ENCODE results near the gene AREG. TPM values are rescaled to one million over a fixed set of nuclear protein-coding genes. Genes with fewer than 3 reads are reported as not detected.

Gene AREG
- total RNA-seq, 1 donor from 2014 or later = not detected

DNA sequence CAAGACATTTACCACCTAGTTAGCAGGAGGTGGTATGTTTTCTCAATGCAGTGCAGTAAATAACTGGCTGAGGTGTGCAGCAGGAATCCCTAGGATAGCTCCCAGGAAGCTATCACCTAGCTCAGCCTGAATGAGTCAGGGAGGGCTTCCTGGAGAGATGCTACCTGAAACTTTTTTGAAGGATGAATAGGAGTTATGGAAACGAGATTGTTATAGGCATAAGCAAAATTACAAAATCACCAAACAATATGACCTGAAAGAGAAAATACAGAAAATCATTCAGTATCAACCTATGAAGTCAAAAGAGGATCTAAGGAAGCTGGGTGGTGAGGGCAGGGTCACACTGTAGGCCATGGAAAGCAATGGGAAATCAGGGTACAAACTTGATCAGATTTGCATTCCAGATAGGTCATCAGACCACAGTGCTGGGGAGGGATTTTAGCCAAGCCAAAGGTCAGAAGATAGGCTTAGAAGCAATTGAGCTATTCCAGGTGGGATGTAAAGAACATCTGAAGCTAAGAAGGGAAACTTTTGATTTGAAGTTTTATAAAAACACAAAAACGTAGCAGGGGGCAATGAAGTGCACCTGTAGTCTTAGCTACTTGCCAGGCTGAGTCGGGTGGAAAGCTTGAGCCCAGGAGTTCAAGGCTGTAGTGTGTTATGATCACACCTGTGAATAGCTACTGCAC, 11.3 kb downstream of the AREG start:
- no peaks in the 10 kb centered on the region for H3K27me3 Mint-ChIP-seq (ENCODE audit: unreplicated experiment)
- no peaks in the 10 kb centered on the region for H3K36me3 Mint-ChIP-seq (ENCODE audit: unreplicated experiment)

GRCh38 chr4:74456849-74457395, 12.0 kb downstream of the AREG start:
- Mint-ChIP-seq H3K27ac (ENCODE audit: unreplicated experiment) (no peak overlapping the region), H3K27me3 (ENCODE audit: unreplicated experiment) (no peaks in the 10 kb centered on the region), H3K4me1 (ENCODE audit: low read depth, unreplicated experiment) (no peaks in the 10 kb centered on the region), H3K9me3 (ENCODE audit: unreplicated experiment) (no peaks in the 10 kb centered on the region), H3K4me3 (ENCODE audit: unreplicated experiment) (no peak overlapping the region), H3K36me3 (ENCODE audit: unreplicated experiment) (no peaks in the 10 kb centered on the region)
- TF ChIP-seq, protein P1, sequence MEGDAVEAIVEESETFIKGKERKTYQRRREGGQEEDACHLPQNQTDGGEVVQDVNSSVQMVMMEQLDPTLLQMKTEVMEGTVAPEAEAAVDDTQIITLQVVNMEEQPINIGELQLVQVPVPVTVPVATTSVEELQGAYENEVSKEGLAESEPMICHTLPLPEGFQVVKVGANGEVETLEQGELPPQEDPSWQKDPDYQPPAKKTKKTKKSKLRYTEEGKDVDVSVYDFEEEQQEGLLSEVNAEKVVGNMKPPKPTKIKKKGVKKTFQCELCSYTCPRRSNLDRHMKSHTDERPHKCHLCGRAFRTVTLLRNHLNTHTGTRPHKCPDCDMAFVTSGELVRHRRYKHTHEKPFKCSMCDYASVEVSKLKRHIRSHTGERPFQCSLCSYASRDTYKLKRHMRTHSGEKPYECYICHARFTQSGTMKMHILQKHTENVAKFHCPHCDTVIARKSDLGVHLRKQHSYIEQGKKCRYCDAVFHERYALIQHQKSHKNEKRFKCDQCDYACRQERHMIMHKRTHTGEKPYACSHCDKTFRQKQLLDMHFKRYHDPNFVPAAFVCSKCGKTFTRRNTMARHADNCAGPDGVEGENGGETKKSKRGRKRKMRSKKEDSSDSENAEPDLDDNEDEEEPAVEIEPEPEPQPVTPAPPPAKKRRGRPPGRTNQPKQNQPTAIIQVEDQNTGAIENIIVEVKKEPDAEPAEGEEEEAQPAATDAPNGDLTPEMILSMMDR (IDR thresholded peaks at IDR 0.05; ENCODE audit: partially characterized antibody, unreplicated experiment) = no peak
- DNase-seq = no peak

More for the DNA sequence above, 11.3 kb downstream of the AREG start:
- H3K4me3 Mint-ChIP-seq (ENCODE audit: unreplicated experiment) = no peak overlapping the region
- no peaks in the 10 kb centered on the region for H3K4me1 Mint-ChIP-seq (ENCODE audit: low read depth, unreplicated experiment)
- no peak overlapping the region for H3K27ac Mint-ChIP-seq (ENCODE audit: unreplicated experiment)
- DNase-seq = no peak
- no peaks in the 10 kb centered on the region for H3K9me3 Mint-ChIP-seq (ENCODE audit: unreplicated experiment)
- TF ChIP-seq, protein P1 (IDR thresholded peaks at IDR 0.05; ENCODE audit: partially characterized antibody, unreplicated experiment) = no peak

- no peaks in the 10 kb centered on the region for H3K27me3 Mint-ChIP-seq (ENCODE audit: unreplicated experiment)
- no peak for DNase-seq
- no peak overlapping the region for H3K27ac Mint-ChIP-seq (ENCODE audit: unreplicated experiment)
- TF ChIP-seq, protein P1 (IDR thresholded peaks at IDR 0.05; ENCODE audit: partially characterized antibody, unreplicated experiment) = no peak
- no peaks in the 10 kb centered on the region for H3K4me1 Mint-ChIP-seq (ENCODE audit: low read depth, unreplicated experiment)
- H3K4me3 Mint-ChIP-seq (ENCODE audit: unreplicated experiment) = no peak overlapping the region
- H3K9me3 Mint-ChIP-seq (ENCODE audit: unreplicated experiment) = no peaks in the 10 kb centered on the region
- H3K36me3 Mint-ChIP-seq (ENCODE audit: unreplicated experiment) = no peaks in the 10 kb centered on the region
Observed at GRCh38 chr4:74460833-74461232, 15.9 kb downstream of the AREG start.

DNA sequence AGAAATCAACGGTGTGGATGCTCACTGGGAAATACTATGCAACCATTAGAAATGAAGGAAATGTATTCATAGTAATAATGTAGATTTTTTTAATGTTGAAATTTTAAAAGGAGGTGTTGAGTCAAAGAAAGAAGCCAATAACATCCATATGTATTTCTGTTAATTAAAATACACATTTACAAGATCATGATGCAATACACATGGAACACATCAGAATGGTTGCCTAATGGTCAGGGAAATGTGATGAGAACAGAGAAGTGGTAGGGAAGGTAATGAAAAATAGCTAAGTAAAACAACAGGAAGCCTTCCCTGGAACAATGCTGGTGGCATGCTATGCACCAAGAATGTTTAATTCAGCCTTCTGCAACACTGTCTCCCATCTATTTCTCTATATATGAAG, 18.2 kb downstream of the AREG start:
- DNase-seq = no peak
- TF ChIP-seq, protein P1 (IDR thresholded peaks at IDR 0.05; ENCODE audit: partially characterized antibody, unreplicated experiment) = no peak
- Mint-ChIP-seq H3K36me3 (ENCODE audit: unreplicated experiment) (no peaks in the 10 kb centered on the region), H3K27me3 (ENCODE audit: unreplicated experiment) (no peaks in the 10 kb centered on the region), H3K27ac (ENCODE audit: unreplicated experiment) (no peak overlapping the region), H3K9me3 (ENCODE audit: unreplicated experiment) (no peaks in the 10 kb centered on the region), H3K4me1 (ENCODE audit: low read depth, unreplicated experiment) (no peaks in the 10 kb centered on the region), H3K4me3 (ENCODE audit: unreplicated experiment) (no peak overlapping the region)

- H3K4me3 Mint-ChIP-seq (ENCODE audit: unreplicated experiment) = no peak overlapping the region
- TF ChIP-seq, protein P1 (IDR thresholded peaks at IDR 0.05; ENCODE audit: partially characterized antibody, unreplicated experiment) = no peak
- no peak overlapping the region for H3K27ac Mint-ChIP-seq (ENCODE audit: unreplicated experiment)
- H3K36me3 Mint-ChIP-seq (ENCODE audit: unreplicated experiment) = no peaks in the 10 kb centered on the region
- DNase-seq = no peak
- no peaks in the 10 kb centered on the region for H3K9me3 Mint-ChIP-seq (ENCODE audit: unreplicated experiment)
- no peaks in the 10 kb centered on the region for H3K27me3 Mint-ChIP-seq (ENCODE audit: unreplicated experiment)
- no peaks in the 10 kb centered on the region for H3K4me1 Mint-ChIP-seq (ENCODE audit: low read depth, unreplicated experiment)
Observed at GRCh38 chr4:74464291-74464690, 19.4 kb downstream of the AREG start.

Measured in glutamatergic neuron (in vitro differentiated cells).